HG02588 (cell line): ENCODE data around the gene DRC1.

Source experiments
- ATAC-seq: cut with Tn5 transposase; IDR thresholded peaks from one replicate; pipeline ENCODE4 v1.9.1; 2021; ENCODE audit warnings: mild to moderate bottlenecking, moderate library complexity; ENCODE audit not compliant: unreplicated experiment

DRC1 gene

DNA sequence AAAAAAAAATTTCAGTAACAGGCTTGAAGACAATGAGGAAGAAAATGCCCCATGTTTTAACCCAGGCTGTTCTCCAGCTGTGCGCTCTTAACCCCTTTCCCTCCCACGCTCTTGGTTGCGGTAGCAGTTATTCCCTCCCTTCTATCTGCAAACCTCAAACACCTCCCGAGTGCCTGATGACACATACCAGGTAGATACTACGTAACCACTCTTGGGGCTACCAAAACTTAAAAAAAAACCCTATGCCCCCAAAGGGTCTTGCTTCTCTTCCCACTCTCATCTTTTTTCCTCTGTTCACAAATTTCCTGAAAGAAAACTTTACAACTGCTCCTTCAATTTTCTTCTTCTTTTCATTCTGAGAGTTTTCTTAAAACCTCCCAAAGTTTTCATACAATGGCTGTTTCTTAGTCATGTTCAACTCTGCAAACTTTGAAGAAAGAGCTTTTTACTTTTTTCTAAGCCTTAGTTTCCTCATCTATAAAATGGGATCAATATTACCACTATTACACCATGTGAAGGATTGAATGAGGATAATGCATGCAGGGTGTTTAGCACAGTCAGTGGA lies 4.9 kb upstream of the DRC1 start:
- ATAC-seq: no peak

DNA sequence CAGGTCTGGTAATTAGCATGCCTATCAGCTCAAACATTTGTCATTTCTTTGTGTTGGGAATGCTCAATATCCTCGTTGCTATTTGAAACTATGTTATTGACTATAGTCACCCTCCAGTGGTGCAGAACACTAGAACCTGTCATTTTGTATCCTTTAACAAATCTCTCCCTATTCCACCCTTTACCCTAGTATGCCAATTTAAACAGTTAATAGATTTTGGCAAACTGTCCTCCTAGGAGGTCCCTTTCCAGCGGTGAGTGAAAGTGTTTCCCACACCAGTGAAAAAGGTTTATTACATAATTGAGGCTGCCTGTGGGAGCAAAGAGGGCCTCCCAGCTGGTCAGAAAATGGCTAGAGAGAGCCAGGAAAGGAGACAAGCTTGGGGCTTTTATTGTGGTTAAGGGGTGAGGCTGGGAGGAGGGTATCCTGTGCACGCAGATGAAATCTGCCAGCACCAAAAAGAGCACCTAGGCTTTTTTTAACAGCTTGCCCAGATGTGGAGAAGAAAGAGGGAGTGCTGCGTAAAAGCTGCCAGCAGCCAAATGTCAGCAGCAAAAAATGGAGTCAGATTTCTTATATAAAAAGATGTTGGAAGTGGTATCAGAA lies 1.8 kb upstream of the DRC1 start:
- no peak for ATAC-seq

DNA sequence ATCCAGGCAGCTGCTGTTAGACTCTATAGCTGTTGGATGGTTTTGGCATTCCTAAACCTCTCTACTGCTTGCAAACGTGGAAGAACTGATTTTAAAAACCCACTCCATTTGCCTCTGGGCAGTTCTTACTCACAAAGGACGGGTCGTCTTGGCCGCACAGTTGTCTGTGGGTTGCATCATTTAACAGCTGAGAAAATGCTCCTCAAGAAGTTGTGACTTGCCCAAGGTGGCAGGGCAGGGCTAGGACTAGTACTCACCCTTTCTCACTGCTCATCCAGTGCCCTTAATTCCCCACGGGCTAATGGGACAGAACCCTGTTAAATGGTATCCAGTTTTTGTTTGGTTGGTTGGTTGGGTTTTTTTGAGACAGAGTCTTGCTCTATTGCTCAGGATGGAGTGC lies 997 bp upstream of the DRC1 start:
- ATAC-seq: no peak

DNA sequence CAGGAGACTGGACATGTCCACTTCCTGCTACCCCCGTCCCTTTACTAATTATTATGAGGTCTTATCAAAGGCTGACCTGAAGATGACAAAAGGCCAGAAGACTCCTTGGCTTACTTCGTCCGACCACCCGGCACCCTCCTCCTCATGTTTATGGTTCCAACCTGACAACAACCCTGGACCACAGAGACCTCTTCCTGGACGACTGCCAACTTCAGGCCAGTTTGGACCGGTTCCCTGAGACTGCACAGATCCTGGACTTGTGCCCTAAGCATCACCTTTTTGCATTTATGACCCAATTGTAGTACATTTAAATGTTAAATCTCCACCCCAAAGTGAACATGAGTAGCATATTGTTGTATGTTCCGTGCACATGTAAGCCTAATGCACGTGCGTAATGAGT lies 5.8 kb downstream of the DRC1 start:
- ATAC-seq: no peak

DNA sequence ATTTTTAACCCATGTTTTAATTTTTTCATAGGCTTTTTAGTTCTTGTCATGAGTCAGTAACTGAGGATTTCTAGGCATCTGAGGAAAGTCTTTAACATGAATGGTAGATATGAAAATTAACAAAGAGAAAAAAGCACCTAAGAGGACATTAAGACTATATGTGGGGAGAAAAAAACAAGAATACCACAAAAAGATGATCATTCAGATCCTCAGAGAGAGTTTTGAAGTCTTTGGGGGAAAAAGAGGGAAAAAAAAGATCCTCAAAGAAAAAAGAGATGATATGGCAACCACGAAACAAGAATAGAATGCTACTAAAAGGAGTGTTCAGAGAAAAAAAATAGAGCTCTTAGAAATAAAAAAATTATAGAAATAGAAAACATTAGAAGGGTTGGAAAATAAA lies 8.1 kb downstream of the DRC1 start:
- no peak for ATAC-seq

DNA sequence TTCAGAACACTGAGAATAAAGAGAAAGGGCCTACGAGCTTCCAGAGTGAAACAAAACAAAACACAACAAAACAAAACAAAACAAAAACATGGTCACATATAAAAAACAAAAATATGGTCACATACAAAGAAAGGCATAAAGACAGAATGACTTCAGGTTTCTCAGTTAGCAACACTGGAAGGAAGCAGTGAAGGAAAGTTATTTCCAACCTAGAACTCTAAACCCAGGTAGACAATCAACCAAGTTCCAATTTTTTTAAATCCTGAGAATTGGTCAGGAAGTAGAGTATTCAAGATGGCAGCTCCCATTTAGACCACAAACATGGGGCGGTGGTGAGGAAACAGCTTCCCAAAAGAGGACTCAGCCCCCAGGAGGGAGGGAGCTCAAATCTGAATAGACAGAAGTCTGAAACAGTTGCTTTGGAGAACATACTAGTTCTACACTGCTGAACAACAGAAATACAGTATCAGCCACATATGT lies 9.1 kb downstream of the DRC1 start:
- no peak for ATAC-seq

DNA sequence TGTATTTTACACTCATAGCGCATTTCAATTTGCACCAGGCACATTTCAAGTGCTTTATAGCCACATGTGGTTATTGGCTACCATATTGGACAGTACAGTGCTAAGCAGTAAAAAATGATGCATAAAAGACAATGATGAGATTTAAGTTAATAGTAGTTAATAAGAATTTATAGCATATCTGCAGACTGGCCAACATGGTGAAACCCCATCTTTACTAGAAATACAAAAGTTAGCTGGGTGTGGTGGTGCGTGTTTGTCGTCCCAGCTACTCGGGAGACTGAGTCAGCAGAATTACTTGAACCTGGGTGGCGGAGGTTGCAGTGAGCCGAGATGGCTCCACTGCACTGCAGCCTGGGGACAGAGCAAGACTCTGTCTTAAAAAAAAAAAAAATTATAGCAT lies 9.7 kb downstream of the DRC1 start:
- no peak for ATAC-seq

DNA sequence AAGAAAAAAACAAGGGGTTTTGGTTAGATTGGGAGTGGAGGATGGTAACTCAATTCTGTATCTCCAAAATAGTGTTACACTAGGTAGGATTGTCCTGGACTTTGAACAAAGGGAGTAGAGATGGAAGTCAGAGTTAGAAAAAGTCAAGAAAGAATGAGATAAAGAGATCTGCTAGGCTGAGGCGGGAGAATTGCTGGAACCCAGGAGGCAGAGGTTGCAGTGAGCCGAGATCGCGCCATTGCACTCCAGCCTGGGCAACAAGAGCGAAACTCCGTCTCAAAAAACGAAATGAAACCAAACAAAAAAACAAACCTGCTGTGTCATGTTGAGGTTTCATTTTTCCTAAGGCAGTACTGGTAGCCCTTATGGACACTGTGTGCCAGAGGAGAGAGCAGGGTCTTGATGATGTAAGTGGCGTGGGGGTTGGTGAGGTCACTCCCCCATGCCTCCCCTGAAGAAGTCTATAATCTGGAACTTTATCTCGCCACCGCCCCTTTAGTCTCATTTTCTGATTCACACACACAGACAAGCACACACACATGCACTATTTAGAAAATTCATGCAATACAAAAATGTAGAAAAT lies 10.5 kb downstream of the DRC1 start:
- ATAC-seq: no peak

DNA sequence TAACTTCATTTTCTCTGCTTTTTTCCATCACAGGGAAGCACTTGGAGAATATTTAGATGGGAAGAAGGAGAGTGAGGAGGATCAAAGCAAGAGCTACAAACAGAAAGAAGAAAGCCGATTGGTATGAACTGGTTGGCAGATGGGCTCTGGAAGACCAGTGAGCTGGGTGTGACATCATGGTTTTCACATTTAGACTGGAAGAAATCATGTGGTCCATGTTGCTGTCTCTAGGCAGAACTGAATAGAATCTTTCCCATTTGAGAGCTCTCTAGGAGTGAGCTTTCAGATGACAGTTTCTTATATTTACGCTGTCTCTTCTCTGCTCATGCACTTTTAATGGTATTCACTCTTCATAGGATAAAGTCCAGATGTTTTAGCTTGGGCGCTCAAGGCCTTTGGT lies 12.6 kb downstream of the DRC1 start:
- ATAC-seq: no peak

DNA sequence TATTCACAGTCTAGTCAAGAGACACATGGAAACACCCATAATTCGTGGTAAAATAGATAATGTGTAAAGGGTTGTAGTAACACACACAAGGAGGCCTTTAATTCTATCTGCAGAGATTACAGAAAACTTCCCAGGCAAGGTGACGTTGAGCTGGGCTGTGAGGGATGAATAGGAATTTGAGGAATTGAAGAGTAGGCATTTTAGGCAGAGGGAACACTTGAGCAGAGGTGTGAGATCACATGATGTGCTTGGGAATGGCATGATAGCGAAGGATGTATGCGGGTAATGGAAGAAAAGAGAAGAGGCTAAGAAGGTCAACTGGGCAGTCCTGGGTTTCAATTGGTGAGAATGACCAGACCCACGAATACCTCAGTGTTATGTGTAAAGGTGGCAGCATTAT lies 20.2 kb downstream of the DRC1 start:
- ATAC-seq: no peak

DNA sequence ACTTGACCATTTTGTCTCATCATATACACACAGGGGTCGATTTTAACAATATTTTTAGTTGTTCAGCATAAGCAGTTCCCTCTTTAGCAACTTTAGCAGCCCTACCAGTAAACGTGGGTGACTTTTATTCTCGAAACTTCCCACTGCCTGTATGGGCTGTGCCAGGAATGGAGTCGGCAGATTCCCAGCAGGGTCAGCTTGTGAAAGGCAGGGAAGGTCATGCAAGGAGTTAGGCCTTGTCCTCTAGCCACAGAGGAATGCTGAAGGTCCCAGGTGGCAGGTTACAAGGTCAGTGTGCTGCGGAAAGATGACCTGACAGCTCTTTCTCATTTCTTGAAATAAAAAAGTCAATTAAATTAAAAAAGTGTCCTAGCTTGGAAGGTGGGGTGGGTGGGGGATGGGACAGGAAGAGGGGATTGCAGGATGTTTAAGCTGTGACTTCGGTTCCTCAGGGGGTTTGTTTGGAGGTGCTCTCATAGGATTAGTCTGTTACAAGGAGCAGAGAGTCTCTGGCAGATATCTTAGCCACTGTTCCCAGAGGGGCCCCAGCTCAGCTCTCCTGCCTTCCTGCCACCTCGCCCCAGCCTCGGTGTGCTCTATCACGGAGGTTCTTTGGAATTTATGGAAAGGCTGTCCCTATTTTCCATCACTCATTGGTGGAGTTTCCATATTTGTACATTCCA lies 21.4 kb downstream of the DRC1 start:
- no peak for ATAC-seq

DNA sequence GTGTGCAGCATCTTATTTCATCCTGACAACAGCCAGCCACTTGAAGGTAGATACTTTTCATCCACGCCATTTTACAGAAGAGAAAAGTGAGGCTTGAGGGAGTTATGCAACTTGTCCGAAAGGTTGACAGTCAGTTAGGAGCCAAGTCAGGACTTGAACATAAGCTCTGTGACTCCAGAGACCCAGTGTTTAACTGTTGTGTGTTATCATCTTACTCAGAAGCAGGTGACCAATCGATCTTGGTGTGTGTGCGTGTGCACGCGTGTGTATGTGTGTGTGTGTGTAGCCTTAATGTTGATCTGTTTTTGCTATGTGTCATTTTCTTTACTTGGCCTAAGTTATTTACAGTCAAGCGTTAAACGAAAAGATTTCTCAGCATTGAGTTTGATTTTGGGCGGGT lies 22.0 kb downstream of the DRC1 start:
- ATAC-seq: no peak

DNA sequence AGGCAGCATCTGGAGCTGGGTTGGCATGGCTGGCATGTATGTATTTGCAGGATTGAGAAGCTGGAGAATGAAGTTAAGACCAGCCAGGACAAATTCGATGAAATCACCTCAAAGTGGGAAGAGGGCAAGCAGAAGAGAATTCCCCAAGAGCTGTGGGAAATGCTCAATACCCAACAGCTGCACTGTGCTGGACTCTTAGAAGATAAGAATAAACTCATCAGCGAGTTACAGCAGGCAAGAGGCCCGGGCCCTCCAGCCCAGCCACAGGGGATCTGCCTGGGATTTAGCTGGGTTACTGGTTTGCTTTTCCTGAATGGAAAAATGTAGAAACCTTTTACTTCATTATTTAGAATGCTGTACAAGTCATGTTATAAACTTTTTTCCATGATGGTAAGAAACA lies 22.5 kb downstream of the DRC1 start:
- no peak for ATAC-seq

DNA sequence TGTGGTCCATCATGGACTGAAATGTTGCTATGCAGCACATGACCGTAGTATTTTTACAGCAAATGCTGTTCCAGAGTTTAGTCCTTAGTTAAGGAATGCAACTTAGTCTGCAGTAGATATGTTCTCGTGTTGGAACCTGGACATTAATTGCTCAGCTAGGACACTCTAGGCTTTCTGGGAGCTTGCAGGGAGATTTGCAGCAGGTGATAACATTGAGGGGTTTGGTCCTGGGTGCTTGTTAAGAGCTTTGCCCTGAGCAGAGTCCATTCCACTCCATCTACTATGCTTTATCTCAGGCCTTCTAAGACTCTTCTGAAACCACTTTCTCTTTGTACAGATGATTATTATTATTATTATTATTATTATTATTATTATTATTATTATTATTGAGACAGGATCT lies 27.1 kb downstream of the DRC1 start:
- no peak for ATAC-seq

DNA sequence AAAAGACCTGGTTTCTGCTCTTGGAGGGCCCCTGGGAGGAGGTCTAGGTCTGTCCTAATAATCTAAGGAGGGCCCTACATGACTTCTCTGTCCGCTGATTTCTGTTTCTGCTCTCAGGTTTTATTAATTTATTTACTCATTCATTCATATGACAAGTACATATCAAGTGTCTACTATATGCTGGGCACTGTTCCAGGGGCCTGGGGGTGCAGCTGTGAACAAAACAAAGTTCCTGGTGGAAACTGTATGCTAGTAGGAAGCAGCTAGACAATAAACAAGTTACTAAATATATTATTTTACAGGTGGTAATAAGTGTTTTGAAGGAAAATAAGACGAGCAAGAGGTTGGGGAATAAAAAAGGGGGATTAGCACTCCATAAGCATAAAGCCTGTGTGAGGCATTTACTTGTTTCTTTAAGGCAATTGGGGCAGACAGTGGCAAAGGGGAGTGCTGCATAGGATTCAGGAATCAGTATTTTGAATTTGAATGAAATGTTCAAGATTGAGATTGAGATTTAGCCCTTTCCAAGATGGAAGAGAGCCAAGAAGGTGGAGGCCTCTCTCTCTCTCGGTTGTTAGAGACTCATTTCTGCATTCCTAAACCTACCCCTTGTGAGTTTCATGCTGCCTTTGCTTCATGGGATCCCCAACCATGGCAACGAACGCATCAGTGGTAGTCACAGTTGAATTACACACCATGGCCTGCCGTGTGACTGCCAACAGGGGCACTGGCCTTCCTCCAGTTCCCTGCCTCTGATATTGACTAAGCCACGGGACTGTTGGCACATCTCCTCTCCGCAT lies 28.3 kb downstream of the DRC1 start:
- no peak for ATAC-seq

DNA sequence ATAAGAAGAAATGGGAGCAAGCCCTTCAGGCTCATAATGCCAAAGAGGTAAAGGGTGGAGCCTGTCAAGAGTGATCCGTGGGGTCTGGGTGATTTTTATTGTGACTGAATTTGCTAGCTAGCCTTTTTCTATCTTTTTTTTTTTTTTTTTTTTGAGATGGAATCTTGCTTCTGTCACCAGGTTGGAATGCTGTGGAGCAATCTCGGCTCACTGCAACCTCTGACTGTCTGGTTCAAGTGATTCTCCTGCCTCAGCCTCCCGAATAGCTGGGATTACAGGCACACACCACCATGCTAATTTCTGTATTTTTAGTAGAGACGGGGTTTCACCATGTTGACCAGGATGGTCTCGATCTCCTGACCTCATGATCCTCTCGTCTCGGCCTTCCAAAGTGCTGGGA lies 29.1 kb downstream of the DRC1 start:
- no peak for ATAC-seq

DNA sequence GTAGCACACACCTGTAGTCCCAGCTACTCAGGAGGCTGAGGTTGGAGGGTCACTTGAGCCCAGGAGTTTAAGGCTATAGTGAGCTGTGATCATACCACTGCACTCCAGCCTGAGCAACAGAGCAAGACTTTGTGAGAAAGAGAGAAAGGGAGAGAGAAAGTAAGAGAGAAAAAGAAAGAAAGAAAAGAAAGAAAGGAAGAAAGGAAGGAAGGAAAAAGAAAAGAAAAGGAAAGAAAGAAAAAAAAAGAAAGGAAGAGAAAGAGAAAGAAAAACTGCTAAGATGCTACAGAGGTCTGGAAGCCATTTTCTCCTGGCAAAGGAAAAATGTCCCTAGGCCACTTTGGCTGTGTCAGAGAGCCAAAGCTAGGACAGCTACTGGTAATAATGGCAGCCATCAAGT lies 30.6 kb downstream of the DRC1 start:
- ATAC-seq: no peak

DNA sequence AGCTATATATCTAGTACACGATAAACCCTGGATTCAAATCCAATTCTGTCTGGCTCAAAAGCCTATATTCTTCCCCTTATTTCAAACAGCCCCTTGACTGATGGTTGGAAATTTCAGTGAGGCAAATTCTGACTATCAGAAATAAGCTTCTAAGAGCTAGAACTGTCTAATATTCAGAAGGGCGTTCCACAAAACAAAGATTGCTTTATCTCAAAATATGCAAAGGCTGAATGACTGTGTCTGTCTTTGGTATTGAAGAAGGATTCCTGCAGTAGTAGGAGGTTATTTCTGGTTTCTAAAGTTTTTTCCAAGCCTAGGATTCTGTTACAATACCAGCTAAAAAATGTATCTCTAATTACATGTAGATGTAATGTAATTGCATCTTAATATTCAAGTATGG lies 31.1 kb downstream of the DRC1 start:
- ATAC-seq: no peak

DNA sequence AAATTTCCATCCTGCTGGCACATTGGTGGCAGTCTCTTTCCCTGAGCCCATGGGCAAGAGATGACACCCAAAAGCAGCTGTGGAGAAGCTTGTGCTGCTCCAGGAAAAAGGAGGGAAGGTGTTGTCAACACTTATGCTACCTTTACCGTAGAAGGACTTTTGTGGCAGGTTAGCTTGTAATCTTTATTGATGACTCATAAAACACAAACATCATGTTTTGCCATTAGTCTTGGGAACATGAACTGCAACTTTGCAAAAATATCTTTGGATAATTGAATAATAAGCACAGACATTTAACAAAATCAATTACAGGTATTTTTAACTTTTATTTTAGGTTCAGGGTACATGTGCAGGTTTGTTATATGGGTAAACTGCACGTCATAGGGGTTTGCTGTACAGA lies 33.4 kb downstream of the DRC1 start:
- no peak for ATAC-seq

DNA sequence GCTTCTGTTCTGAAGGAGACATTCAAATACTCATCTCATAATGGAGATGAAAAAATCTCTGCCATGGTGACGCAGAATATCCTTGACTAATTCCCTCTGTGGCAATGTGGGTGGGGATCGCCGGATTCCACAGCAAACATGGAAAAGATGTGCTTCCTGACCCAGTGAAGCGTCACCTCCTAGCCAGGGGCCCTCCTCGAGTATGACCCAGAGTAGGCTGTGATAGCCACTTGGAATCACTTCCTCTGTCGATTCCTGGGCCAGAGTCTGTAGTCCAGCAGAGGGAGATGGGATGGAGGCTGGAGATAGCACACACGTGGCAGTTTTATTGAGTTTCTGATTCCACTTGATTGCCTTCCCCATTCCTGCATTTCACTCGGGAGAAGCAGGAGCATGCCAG lies 36.8 kb downstream of the DRC1 start:
- no peak for ATAC-seq

DNA sequence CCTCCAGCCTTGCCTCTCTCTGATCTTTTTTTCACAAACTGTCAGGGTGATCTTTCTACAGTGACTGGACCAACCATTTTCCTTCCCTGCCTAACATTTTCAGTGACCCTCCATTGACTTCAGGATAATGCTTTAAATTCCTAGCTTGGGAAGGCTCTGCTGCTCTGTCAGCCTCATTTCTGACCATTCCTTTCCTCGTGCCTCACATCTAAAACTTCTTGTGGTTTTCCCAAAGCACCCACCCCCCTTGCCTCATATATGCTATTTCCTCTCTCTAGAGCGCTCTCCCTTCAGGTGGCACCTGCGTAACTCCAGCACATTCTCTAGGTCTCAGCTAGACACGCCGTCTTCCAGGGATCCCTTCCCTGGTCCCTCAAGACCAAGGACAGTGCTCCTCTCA lies 37.2 kb downstream of the DRC1 start:
- ATAC-seq: no peak

DNA sequence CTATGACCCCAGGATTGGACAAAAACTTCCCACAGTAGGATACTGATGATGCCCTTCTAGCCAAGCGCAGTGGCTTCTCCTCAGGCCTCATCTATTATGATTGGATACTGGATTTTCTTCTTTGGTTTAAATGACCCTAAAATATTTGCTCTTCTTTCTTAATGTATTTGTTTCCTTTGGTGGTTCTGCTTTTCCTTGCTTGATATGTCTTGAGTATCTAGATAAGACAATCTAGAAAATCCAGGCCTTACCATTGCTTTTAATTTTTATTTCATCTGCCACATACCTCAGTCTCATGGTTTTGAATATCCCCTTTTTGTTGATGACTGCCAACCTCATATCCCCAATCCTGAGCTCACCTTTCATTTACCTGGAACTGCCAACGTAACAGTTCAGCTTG lies 40.6 kb downstream of the DRC1 start:
- no peak for ATAC-seq
